ENCODE results near the gene POSTN.

GRCh38 chr13:37599519-37599918 lies 951 bp upstream of the POSTN start:
- TF ChIP-seq CTCF (conservative IDR thresholded peaks at IDR 0.05) (no peak), ZFX (IDR thresholded peaks at IDR 0.05) (no peak)
